Stimulated activated memory B cell treated with anti-CD40 and anti-IgM and Interleukin-4, amounts not matched to agents 10 μg/mL and 1 μg/mL and 100 μg/mL, for 72 hours (primary cell): Measurements from ENCODE around the gene WDR31.

Source experiments
- ATAC-seq: fragments of 150-1000 bp; cut with Tn5 transposase; 2 replicates; pipeline ENCODE4 v1.10.0; 2021
- H3K27ac Mint-ChIP-seq: one replicate; pipeline ENCODE4 v1.8.0; 2022; ENCODE audit warnings: mild to moderate bottlenecking, mixed read lengths
- H3K27me3 Mint-ChIP-seq: one replicate; pipeline ENCODE4 v1.8.0; 2022; ENCODE audit warnings: mixed read lengths
- H3K36me3 Mint-ChIP-seq: one replicate; pipeline ENCODE4 v1.8.0; 2022; ENCODE audit warnings: mixed read lengths
- H3K4me1 Mint-ChIP-seq: one replicate; pipeline ENCODE4 v1.8.0; 2022; ENCODE audit warnings: mixed read lengths
- H3K4me3 Mint-ChIP-seq: one replicate; pipeline ENCODE4 v1.8.0; 2022; ENCODE audit warnings: mild to moderate bottlenecking, moderate library complexity, mixed read lengths
- H3K9me3 Mint-ChIP-seq: one replicate; pipeline ENCODE4 v1.8.0; 2022; ENCODE audit warnings: mixed read lengths

Gene WDR31

GRCh38 chr9:113326230-113326629 lies 13.8 kb downstream of the WDR31 start:
- ATAC-seq, result no peak
- no peak overlapping the region for H3K27ac Mint-ChIP-seq

GRCh38 chr9:113322671-113323070 lies 17.4 kb downstream of the WDR31 start:
- no peaks in the 10 kb centered on the region for H3K36me3 Mint-ChIP-seq
- H3K4me3 Mint-ChIP-seq, result no peak overlapping the region
- ATAC-seq, result no peak
- no peaks in the 10 kb centered on the region for H3K27me3 Mint-ChIP-seq
- no peaks in the 10 kb centered on the region for H3K9me3 Mint-ChIP-seq
- H3K4me1 Mint-ChIP-seq, result no peaks in the 10 kb centered on the region
- H3K27ac Mint-ChIP-seq, result no peak overlapping the region

More at GRCh38 chr9:113326230-113326629, 13.8 kb downstream of the WDR31 start:
- H3K27me3 Mint-ChIP-seq, result no peaks in the 10 kb centered on the region
- no peaks in the 10 kb centered on the region for H3K9me3 Mint-ChIP-seq
- no peak overlapping the region for H3K4me3 Mint-ChIP-seq
- no peaks in the 10 kb centered on the region for H3K4me1 Mint-ChIP-seq
- no peaks in the 10 kb centered on the region for H3K36me3 Mint-ChIP-seq

GRCh38 chr9:113320051-113320450 lies 20.0 kb downstream of the WDR31 start:
- Mint-ChIP-seq H3K27ac (no peak overlapping the region), H3K27me3 (peaks cover 3% of the 10 kb centered on the region), H3K4me3 (no peak overlapping the region), H3K4me1 (no peaks in the 10 kb centered on the region), H3K36me3 (no peaks in the 10 kb centered on the region), H3K9me3 (no peaks in the 10 kb centered on the region)
- no peak for ATAC-seq

- no peak overlapping the region for H3K27ac Mint-ChIP-seq
- ATAC-seq, result no peak
Measured at GRCh38 chr9:113319054-113319453, 21.0 kb downstream of the WDR31 start.

GRCh38 chr9:113317777-113318176 lies 22.3 kb downstream of the WDR31 start:
- H3K36me3 Mint-ChIP-seq, result no peaks in the 10 kb centered on the region
- peaks cover 8% of the 10 kb centered on the region for H3K27me3 Mint-ChIP-seq
- no peaks in the 10 kb centered on the region for H3K9me3 Mint-ChIP-seq
- H3K27ac Mint-ChIP-seq, result no peak overlapping the region
- H3K4me1 Mint-ChIP-seq, result no peaks in the 10 kb centered on the region
- H3K4me3 Mint-ChIP-seq, result no peak overlapping the region
- no peak for ATAC-seq

More at GRCh38 chr9:113319054-113319453, 21.0 kb downstream of the WDR31 start:
- no peaks in the 10 kb centered on the region for H3K36me3 Mint-ChIP-seq
- H3K4me3 Mint-ChIP-seq, result no peak overlapping the region
- H3K9me3 Mint-ChIP-seq, result no peaks in the 10 kb centered on the region
- no peaks in the 10 kb centered on the region for H3K4me1 Mint-ChIP-seq
- H3K27me3 Mint-ChIP-seq, result peaks cover 8% of the 10 kb centered on the region

- Mint-ChIP-seq H3K4me3 (no peak overlapping the region), H3K36me3 (no peaks in the 10 kb centered on the region), H3K9me3 (no peaks in the 10 kb centered on the region), H3K27me3 (peaks cover 8% of the 10 kb centered on the region), H3K4me1 (no peaks in the 10 kb centered on the region), H3K27ac (no peak overlapping the region)
- ATAC-seq, result no peak
Measured at GRCh38 chr9:113316030-113316429, 24.0 kb downstream of the WDR31 start.

- Mint-ChIP-seq H3K36me3 (no peaks in the 10 kb centered on the region), H3K27ac (no peak overlapping the region), H3K4me3 (no peak overlapping the region), H3K4me1 (no peaks in the 10 kb centered on the region), H3K9me3 (no peaks in the 10 kb centered on the region), H3K27me3 (peaks cover 8% of the 10 kb centered on the region)
- no peak for ATAC-seq
Measured at GRCh38 chr9:113315231-113315630, 24.8 kb downstream of the WDR31 start.

- ATAC-seq, result no peak
- H3K36me3 Mint-ChIP-seq, result no peaks in the 10 kb centered on the region
- no peak overlapping the region for H3K27ac Mint-ChIP-seq
- H3K4me1 Mint-ChIP-seq, result no peaks in the 10 kb centered on the region
- H3K9me3 Mint-ChIP-seq, result no peaks in the 10 kb centered on the region
- H3K4me3 Mint-ChIP-seq, result no peak overlapping the region
- H3K27me3 Mint-ChIP-seq, result peaks cover 8% of the 10 kb centered on the region
Measured at GRCh38 chr9:113313261-113313660, 26.8 kb downstream of the WDR31 start.

- no peaks in the 10 kb centered on the region for H3K9me3 Mint-ChIP-seq
- H3K27ac Mint-ChIP-seq, result no peak overlapping the region
- ATAC-seq, result no peak
- peaks cover 17% of the 10 kb centered on the region for H3K27me3 Mint-ChIP-seq
- no peaks in the 10 kb centered on the region for H3K36me3 Mint-ChIP-seq
- H3K4me3 Mint-ChIP-seq, result no peak overlapping the region
- H3K4me1 Mint-ChIP-seq, result no peaks in the 10 kb centered on the region
Measured at GRCh38 chr9:113311961-113312360, 28.1 kb downstream of the WDR31 start.

GRCh38 chr9:113310538-113310937 lies 29.5 kb downstream of the WDR31 start:
- Mint-ChIP-seq H3K27me3 (peaks cover 26% of the 10 kb centered on the region), H3K27ac (no peak overlapping the region), H3K4me1 (no peaks in the 10 kb centered on the region), H3K4me3 (no peak overlapping the region), H3K9me3 (no peaks in the 10 kb centered on the region), H3K36me3 (no peaks in the 10 kb centered on the region)
- no peak for ATAC-seq

GRCh38 chr9:113309204-113309813 lies 30.8 kb downstream of the WDR31 start:
- Mint-ChIP-seq H3K27ac (no peak overlapping the region), H3K36me3 (no peaks in the 10 kb centered on the region), H3K4me1 (no peaks in the 10 kb centered on the region), H3K4me3 (no peak overlapping the region), H3K9me3 (no peaks in the 10 kb centered on the region), H3K27me3 (peaks cover 18% of the 10 kb centered on the region)
- ATAC-seq, result no peak

- Mint-ChIP-seq H3K4me1 (no peaks in the 10 kb centered on the region), H3K4me3 (no peak overlapping the region), H3K9me3 (no peaks in the 10 kb centered on the region), H3K27ac (no peak overlapping the region), H3K36me3 (no peaks in the 10 kb centered on the region), H3K27me3 (peaks cover 30% of the 10 kb centered on the region)
- ATAC-seq, result no peak
Measured at GRCh38 chr9:113307396-113307975, 32.6 kb downstream of the WDR31 start.

- no peaks in the 10 kb centered on the region for H3K4me1 Mint-ChIP-seq
- peaks cover 37% of the 10 kb centered on the region for H3K27me3 Mint-ChIP-seq
- H3K27ac Mint-ChIP-seq, result no peak overlapping the region
- H3K4me3 Mint-ChIP-seq, result no peak overlapping the region
- H3K9me3 Mint-ChIP-seq, result no peaks in the 10 kb centered on the region
- no peaks in the 10 kb centered on the region for H3K36me3 Mint-ChIP-seq
- no peak for ATAC-seq
Measured at GRCh38 chr9:113306566-113306965, 33.5 kb downstream of the WDR31 start.

- H3K36me3 Mint-ChIP-seq, result no peaks in the 10 kb centered on the region
- H3K4me3 Mint-ChIP-seq, result no peak within 1 kb of the TSS
- no peak within 1 kb of the TSS for H3K27ac Mint-ChIP-seq
- ATAC-seq, result no peak
- no peaks in the 10 kb centered on the region for H3K4me1 Mint-ChIP-seq
- H3K27me3 Mint-ChIP-seq, result peaks cover 37% of the 10 kb centered on the region
- no peaks in the 10 kb centered on the region for H3K9me3 Mint-ChIP-seq
Measured at GRCh38 chr9:113302792-113303418, 37.2 kb downstream of the WDR31 start, which contains the start of gene RNF183. RNF183 (minus strand) TSS chr9:113303376; CDS start chr9:113298184, 5,192 bp downstream.

- no peak overlapping the region for H3K4me3 Mint-ChIP-seq
- no peak overlapping the region for H3K27ac Mint-ChIP-seq
- H3K4me1 Mint-ChIP-seq, result peaks cover 8% of the 10 kb centered on the region
- ATAC-seq, result no peak
- no peaks in the 10 kb centered on the region for H3K9me3 Mint-ChIP-seq
- no peaks in the 10 kb centered on the region for H3K36me3 Mint-ChIP-seq
- H3K27me3 Mint-ChIP-seq, result peaks cover 26% of the 10 kb centered on the region
Measured at GRCh38 chr9:113301548-113301947, 38.5 kb downstream of the WDR31 start.

GRCh38 chr9:113299800-113300292 lies 40.2 kb downstream of the WDR31 start:
- H3K36me3 Mint-ChIP-seq, result no peaks in the 10 kb centered on the region
- H3K4me3 Mint-ChIP-seq, result no peak overlapping the region
- H3K4me1 Mint-ChIP-seq, result peaks cover 9% of the 10 kb centered on the region
- no peak for ATAC-seq
- H3K9me3 Mint-ChIP-seq, result no peaks in the 10 kb centered on the region
- H3K27ac Mint-ChIP-seq, result no peak overlapping the region
- H3K27me3 Mint-ChIP-seq, result peaks cover 19% of the 10 kb centered on the region
